HG02943 (cell line): ENCODE results near the gene ZFYVE9.

ENCODE experiments used
- ATAC-seq: cut with Tn5 transposase; IDR thresholded peaks from one replicate; pipeline ENCODE4 v1.9.1; 2021; ENCODE audit warnings: mild to moderate bottlenecking, low read depth, moderate library complexity; ENCODE audit not compliant: unreplicated experiment

ZFYVE9 gene

GRCh38 chr1:52332411-52332810 is 190.5 kb downstream of the ZFYVE9 start:
- ATAC-seq: no peak

GRCh38 chr1:52334906-52335528 is 193.1 kb downstream of the ZFYVE9 start:
- ATAC-seq: no peak

GRCh38 chr1:52337439-52337838 is 195.6 kb downstream of the ZFYVE9 start:
- ATAC-seq: no peak

- ATAC-seq: no peak
Observed at GRCh38 chr1:52341655-52342260, 199.9 kb downstream of the ZFYVE9 start.

- ATAC-seq: no peak
Observed at GRCh38 chr1:52343979-52344378, 202.1 kb downstream of the ZFYVE9 start.

- no peak for ATAC-seq
Observed at GRCh38 chr1:52345252-52345651, 203.4 kb downstream of the ZFYVE9 start.

GRCh38 chr1:52346653-52347052 is 204.8 kb downstream of the ZFYVE9 start:
- ATAC-seq: no peak

- no peak for ATAC-seq
Observed at GRCh38 chr1:52348704-52349300, 206.9 kb downstream of the ZFYVE9 start.

GRCh38 chr1:52352690-52353089 is 210.8 kb downstream of the ZFYVE9 start:
- ATAC-seq: no peak

GRCh38 chr1:52355436-52355835 is 213.5 kb downstream of the ZFYVE9 start:
- ATAC-seq: no peak

- no peak for ATAC-seq
Observed at GRCh38 chr1:52355847-52356505, 214.1 kb downstream of the ZFYVE9 start.

- no peak for ATAC-seq
Observed at GRCh38 chr1:52356818-52357355, 215.0 kb downstream of the ZFYVE9 start.

GRCh38 chr1:52357397-52357796 is 215.5 kb downstream of the ZFYVE9 start:
- ATAC-seq: no peak

- ATAC-seq: no peak
Observed at GRCh38 chr1:52358851-52359497, 217.1 kb downstream of the ZFYVE9 start.

- ATAC-seq: no peak
Observed at GRCh38 chr1:52359676-52360594, 218.0 kb downstream of the ZFYVE9 start.

GRCh38 chr1:52360595-52360968 is 218.7 kb downstream of the ZFYVE9 start:
- ATAC-seq: no peak

GRCh38 chr1:52364235-52364839 is 222.4 kb downstream of the ZFYVE9 start:
- ATAC-seq: no peak

GRCh38 chr1:52365071-52365745 is 223.3 kb downstream of the ZFYVE9 start:
- no peak for ATAC-seq
